CD4-positive, alpha-beta T cell treated with Interleukin-15 for 1 hour (primary cell): ENCODE data around the gene SNX5.

Source experiments
- DNase-seq: peaks from one replicate; pipeline ENCODE4 v3.0.0-alpha.2; 2020

The SNX5 gene

DNA sequence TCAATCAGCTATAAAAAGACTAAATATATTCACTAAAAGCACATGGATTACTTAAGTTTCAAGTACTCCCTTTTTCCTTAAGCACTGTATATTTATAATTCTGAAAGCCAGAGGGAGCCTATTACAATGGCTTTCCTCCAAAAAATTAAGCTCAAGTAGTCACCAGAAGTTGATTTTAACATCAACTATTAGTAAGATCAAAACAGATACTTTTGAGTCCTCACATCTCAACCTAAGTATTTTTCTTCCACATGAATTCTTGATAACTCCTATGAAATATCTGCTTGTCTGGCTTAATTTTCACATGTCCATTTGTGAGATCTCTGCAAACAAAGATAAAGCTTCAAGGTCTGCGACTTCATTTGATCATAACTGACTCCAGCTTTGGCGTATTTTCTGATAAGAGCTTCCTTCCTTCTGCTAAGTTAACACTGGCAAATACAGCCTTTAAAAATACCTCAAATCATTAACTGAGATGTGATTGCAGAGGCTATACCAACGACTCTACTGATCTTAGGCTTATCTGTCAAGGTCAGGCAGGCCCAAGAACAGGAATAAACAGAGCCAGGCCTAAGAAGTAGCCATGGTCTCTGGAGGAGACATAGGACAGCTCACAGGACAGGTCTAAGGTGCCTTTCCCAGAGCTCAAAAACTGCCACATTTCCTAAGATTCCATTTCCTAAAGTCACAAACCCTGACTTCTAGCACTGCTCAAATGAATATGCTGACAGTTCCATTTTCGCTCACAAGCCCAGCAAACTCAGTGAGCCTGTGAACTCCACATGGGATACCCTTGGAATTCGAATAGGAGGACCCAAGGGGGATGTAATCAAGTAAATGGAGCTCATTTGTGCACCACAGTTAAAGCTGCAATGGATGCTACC is 10.0 kb downstream of the SNX5 start:
- no peak for DNase-seq

DNA sequence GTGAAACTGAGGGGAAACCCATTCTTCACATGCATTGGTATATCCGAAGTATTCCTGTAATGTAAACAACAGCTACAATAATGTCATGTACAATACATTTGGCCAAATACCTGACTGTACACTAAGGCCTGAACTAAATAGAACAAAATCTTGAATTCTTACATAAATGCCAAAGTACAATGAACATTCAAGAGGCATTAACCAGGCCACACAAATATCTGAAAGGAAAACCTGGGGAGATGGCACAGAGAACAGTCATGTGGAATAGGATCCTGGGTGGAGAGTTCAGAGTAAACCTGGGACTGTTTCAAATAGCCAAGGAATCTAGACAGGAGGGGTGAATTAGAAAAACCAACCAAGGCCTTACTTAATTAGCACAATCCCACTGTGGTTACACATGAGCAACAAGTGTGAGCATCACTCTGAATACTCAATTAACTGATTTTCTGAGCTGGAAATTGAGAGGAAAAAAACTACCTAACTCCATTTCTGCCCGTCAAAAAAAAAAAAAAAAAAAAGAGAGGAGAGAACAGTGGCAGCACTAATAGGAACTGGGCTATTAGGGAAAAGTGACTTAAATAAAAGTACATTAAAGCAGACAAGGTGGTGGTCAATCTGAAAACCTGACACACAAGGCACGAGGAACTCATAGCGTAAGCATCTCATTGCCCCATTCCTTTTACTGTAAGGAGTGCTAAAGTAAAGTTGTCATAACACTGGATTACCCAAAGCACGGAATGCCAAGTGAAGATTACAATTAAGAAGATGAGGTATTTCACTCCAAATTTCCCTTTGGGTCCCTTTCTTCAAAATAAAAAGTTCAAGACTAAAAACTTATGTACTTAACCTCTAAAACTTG is 10.9 kb downstream of the SNX5 start:
- no peak for DNase-seq

DNA sequence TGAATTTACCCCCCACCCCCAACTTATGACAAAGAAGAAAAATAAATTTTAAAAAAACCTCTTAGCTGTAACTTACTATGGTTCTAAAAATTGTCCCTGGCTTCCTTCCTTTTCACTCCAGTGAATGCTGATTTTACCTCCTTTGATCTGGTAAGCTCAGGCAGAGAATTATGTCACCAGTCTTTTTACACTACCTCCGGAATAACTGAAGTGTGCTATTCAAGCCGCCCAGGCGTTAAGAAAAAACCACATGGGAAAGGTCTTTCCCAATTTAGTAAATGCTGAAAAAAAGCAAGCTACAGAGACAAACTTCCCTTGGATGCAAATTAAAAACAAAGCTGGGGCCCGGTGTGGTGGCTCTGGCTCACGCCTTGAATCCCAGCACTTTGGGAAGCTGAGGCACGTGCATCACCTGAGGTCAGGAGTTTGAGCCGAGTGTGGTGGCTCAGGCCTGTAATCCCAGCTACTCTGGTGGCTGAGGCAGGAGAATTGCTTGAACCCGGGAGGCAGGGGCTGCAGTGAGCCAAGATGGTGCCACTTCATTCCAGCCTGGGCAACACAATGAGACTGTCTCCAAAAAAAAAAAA is 12.4 kb downstream of the SNX5 start:
- DNase-seq: no peak

DNA sequence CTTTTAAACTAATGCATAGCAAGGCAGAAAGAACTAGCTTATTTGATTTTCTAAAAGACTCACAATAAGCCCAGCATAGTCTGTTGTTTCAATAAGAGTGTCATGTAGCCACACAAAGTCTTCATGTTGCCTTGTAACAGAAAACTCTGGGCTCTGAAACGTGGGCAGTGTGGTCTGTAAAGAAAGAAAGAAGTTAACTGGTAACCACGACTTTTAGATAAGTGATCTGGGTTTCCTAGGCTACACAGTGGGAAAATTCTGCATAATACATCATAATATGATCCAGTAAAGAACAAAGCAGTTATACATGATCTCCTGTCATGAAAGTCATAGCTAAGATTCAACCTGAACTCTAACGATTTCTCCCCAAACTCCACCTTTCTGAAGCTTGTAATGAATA is 13.3 kb downstream of the SNX5 start:
- DNase-seq: no peak

DNA sequence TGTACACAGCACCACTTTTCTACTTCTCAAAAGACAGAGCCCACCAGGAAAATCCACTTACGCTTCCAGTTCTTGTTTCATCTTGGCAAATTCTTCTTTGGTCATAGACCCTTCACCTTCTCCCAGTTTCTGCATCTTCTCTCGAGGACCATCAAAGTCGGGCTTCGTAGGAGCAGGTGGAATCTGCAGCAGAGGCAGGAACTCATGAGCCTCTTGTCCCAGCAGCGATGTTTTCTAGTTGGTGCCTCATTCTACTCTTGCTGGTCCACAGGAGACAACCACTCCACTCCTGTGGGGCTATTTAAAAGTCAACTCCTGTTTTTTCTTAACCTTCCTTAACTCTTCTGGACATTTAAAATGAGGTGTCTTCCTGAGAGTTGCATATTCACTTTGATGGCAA is 14.7 kb downstream of the SNX5 start:
- DNase-seq: no peak

DNA sequence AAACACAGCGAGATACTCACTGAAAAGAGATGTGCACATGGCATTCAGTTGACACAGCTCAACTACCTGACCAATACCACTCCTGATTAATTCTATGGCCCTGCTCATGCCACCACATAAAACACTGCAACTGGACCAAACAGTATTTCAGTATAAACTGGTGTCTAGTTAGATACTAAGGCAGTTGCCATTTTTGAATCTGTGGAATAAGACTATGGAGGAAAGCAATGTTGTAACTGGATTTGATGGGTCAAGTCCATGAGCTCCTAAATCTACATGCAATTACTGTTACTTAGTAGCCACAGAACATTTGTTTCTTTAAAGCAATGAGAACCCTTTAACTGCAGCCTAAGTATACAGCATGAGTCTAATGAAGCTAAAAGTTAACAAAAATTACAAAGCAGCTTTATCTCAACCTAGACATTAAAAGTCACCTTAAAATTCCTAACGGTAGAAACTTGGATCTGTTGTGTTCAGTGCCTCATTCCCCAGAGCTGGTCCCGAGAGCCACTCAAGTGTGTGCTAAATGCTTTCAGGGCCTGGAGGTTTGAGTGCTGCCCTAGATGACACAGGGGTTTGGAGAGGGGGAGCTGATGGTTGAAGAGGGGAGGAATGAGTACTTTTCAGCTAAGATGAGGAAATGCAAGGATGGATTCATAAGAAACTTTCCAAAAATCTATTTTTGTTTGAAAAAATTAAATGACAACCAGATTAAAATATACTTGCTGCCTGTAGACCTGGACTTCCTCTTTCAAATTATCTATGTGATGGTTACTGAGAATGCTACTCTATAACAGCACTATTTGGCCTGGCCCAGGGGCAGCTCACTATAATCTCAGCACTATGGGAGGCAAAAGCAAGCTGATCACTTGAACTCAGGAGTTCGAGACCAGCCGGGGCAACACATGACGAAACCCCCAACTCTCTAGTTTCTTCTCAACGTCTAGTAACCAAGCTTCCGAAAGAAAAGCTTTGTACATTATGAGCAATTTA is 15.6 kb downstream of the SNX5 start:
- DNase-seq: no peak

DNA sequence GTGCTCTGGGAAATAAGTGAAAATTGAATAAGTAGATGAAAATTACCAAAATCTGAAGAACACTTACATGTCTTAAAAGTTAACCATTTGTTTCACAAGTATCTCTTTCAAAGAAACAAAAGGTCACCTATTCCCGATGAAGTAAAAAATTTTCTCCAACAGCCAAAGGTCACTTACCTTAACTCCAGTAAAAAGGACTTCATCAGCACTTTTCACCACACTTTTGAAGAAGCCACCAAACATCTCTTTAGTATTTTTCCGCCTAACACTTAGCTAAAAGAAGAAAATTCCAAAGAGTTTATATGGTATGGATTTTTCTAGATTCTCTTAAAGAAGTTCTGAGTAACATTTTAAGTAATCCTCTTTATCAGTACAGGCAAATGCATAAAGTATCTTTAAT is 17.3 kb downstream of the SNX5 start:
- no peak for DNase-seq

DNA sequence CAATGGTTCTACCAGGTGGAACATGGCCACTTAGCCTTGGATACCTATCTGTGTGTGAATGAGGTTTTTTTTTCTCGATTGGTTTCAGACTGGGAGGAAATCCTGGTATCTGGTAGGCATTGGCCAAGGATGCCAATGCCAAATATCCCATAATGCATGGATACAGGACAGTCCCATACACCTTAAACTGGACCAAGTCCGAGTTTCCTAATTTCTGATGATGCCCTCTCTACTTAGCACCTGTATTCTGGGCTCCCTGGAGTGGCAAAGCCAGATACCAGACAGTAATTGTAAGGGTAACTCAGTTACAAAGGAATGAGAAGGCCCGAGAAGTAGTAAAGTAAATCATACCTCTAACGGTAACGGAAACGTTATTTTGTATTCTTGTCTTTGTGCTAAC is 17.9 kb downstream of the SNX5 start:
- DNase-seq: no peak

DNA sequence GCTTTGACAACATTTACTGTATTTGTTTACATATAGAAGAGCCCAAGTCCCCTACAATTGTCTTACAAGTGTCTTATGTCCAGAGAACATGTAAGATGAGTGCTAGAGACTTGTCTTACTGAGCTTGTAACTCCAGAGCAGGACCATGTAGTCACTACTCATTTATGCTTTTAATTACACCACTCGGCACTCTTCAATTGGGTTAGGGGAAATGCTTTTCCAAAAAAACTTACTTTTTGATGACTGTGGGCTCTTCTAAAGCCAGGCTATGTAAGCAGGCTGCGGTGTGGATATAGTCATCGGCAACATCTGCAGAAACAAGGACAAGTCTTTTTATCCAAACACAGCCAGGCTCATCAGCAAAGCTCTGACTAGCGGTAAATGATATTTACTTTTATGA is 18.7 kb downstream of the SNX5 start:
- no peak for DNase-seq

DNA sequence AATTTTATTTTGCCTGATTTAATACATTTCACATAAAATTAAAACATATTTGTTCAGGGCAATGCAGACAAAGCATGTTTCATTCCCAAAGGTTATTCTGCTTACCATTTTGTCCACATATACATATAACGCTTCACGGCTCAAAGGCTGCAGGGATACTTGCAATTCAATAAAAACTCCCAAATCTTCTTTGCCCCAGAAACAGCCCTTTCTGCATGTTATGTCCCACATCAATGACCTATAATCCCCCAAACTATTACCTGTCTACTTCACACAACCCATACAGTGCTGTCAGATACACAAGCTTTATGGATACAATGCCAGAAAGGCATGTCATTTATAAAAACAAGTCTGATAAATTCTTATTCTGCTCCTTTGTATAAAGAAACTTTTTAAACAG is 20.2 kb downstream of the SNX5 start:
- no peak for DNase-seq

DNA sequence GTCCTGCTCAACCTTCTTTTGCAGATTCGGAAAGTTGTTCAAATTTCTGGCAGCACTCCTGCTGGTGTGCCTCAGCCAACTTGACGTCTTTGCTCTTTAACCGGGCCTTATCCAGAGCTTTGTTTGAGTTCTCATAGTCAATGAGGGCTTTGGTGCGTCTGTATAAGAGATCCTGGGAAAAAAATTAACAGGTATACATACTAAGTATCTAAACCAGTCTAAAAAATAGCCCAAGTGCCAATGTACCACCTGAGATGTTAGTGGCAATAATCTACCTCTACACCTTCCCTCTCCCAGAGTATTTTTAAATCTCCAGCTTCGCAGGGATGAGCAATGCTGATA is 21.1 kb downstream of the SNX5 start:
- DNase-seq: no peak

DNA sequence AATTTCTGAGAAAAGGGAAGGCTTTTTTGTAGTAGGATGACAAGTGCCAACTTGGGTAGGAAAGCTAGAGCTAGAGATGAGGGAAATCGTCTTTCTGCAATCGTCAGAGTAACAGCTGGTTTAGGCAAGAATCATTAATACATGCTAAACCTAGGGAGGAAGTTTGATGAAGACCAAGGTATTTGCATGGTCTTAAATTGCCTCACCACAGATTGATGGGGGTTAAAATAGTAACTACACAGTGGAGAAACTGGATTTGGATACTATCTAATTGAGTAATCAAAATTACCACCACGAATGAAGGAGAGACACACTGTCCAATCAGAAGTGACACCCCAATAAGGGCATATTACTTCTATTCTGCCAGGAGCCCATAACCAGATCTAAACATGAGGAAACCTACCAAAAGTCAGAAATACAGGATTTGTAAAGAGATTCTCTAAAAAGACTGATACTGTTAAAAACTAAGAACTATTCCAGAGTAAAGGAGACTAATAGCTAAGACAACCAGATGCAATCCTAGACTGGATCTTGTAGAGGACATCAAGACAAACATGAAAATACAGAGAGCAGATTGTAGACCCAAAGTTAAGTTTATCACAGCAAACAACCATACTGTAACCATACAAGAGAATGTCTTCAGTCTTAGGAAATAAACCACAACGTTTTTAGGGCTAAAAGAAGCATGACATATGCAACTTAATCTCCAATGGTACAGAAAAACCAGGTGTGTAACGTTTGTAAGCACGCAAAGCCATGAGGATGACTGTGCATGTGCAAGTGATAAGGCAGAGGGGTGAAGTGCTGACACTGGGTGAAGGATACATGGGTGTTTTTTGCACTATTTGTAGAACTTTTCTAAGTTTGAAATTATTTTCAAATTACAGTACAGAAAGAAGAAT is 21.8 kb downstream of the SNX5 start:
- no peak for DNase-seq

DNA sequence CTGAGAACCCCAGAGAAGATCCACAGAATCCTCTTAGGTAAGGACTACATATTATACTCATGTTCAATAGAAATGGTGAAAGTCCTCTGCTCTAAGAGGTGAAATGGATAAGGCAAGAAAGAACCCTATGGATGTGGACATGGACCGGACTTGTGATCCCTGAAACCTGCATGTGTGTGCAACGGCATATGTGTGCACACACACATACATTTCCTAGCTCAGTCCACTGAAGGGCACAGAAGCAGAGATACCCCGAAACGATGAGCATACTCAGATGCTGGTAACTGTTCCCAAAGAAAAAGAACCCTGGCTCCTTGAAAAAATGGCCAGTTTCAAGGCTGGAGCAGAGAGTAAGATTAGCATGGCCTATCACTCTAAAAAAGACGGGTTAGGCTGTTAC is 22.6 kb downstream of the SNX5 start:
- no peak for DNase-seq

DNA sequence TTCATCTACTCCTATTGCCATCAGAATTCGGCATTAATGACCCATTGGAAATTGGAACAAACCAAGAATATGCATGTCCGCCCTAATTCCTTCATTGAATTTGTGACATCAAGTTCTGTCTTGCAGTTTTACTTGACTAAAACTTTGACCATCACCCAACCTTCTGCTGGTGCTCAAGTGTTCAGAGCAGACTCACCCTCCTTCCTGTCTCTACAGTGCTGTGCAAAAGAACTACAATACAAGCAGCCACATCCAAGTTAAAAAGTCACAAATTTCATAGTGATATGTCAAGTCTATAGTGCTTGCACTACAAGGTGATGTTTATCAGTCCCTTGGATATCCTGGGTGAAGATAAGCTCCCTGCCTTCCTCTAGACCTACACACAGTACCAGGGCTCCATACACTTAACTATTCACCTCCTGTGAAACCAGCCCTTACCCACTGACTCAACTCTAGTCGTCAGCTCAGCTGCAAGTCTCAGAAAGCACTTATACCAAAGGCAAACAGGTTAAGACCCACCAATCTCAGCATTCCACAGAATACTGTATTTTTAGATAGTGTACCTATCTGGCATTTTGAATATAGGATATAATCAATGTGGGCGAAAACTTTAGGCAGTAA is 23.6 kb downstream of the SNX5 start:
- DNase-seq: no peak

DNA sequence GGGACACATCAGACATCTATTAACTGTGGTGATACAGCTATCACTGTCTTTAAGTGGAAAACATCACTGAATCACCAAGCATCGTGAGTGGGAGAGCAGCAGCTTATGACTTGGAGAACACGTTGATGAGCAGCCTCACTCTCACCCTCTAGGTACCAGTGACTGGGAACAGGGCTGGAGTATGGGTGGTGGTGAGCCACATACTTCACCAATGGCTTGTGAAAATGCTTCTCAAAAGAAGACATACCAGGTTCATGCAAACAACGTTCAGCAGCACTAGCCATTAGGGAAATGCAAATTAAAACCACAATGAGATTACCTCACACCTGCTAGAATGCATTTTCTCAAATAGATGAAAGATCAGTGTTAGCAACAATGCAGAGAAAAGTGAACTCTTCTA is 25.3 kb downstream of the SNX5 start:
- no peak for DNase-seq

DNA sequence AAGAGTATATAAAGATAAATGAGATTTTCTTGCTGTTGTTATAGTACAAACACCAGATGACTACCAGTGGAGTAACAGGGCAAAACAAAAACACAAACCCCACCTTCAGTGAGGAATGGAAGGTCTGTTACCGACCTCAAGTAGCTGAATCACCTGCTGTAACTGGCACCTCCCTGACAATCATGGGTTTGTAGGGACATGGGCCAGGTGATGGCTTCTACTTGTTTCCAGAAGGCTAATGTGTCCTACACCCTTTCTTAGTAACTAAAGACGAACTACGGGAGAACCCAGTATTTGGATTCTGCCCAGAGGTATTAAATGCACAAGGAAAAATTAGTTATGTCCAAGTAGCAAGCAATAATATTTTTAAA is 26.8 kb downstream of the SNX5 start:
- no peak for DNase-seq

DNA sequence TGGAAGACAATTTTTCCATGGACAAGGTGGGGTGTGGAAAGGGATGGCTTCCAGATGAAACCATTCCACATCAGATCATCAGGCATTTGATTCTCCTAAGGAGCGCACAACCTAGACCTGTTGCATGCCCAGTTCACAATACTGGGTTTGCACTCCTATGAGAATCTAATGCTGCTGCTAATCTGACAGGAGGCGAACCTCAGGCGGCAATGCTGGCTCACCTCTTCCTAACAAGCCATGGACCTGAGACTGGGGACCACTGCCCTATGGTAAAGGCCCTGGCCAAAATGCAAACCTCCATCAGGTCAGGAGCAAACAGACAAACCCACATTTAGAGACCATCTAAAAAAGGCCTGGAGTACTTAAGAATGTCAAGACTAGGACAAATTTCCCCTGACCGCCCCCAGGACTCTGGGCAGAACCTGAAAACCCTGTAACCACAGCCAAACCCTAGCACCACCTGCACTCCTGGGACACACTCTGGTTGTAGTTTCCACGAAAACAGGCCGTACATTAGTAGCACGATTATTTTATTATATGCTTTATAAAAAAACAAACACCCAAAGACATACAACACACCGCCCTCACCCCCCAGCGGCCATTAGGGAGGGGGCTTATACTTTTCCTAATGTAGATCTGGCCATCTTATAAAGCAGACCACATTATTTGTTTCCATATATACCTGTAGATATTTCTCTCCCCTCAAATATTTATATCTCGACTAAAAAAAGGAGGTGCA is 27.3 kb downstream of the SNX5 start:
- no peak for DNase-seq

DNA sequence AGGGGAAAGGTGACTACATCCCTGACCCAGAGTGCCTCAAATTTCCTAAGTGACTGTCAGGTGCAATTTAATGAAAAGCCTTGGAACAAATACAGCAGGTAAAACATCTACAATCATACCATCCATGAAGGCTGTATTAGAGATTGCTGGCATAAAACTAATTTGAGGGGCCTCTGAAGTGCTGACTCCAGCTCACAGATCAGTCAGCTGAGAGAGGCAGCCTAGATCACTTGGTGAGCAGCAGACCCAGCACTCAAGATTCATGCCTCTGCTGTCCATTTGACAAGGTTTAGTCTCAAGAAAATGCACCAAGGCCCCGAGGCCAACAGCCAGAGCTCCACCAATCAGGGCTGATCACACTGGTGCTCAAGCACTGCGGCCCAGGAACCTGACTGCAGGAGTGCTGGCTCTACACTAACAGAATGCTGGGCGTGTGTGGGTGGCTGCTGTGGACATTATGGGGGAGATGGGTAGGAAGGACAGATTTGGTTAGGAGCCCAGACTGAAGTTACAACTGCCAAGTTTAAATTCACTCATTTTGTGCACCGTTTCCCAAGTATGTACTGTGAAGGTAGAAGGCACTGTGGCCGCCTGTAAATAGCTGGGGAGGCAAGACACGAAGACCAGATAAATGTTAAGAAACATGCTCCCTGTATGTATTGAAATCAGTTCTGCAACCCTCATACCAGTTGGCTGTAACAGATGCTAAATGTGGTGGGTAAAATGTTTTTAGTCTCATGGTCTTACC is 28.2 kb downstream of the SNX5 start:
- DNase-seq: no peak

DNA sequence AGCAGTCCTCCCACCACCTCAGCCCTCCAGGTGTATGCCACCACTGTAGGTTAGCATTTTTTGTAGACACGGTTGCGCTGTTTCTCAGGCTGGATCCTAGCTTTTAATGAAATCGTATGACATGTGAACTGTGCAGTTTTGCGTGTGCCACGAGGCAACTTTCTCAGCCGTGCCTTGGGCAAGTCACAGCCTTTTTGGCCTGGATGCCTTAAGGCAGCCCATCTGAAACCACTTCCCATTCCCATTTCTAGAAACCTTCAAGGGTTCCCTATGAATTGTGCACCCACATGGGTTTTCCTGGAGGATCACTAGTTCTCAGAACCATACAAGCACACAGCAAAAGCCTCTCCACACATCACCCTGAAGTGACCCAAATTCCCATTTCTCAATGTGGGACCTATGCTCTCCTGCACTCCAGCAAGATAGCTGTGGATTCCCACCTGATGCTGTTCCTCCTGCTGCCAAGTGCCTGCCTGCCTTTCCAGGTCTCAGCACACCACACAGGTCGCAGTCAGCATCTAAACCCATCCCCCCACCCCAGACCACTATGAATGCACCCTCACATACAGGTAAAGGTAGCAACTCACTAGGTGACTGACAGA is 28.9 kb downstream of the SNX5 start:
- no peak for DNase-seq
